Neural cell (in vitro differentiated cells): ENCODE measurements around the gene TCOF1.

ENCODE experiments used
- EP300 ChIP-seq: fragments of 450-650 bp; conservative IDR thresholded peaks from 2 replicates; pipeline ENCODE4 v1.6.1; 2014; ENCODE audit warnings: antibody characterized with exemption, mild to moderate bottlenecking, moderate library complexity; ENCODE audit not compliant: poor library complexity, severe bottlenecking
- EZH2 ChIP-seq: fragments of 200-600, 300-800 bp; shearing (Covaris generic), sonication (generic); IDR thresholded peaks from 2 replicates; pipeline ENCODE4 v1.6.1; 2014; ENCODE audit warnings: antibody characterized with exemption, low read length, borderline replicate concordance, mild to moderate bottlenecking; ENCODE audit not compliant: insufficient read depth, poor library complexity, severe bottlenecking
- POLR2AphosphoS5 ChIP-seq: IDR thresholded peaks from 2 replicates; pipeline ENCODE4 v1.6.1; 2012
- RAD21 ChIP-seq: fragments of 450-650 bp; conservative IDR thresholded peaks from 2 replicates; pipeline ENCODE4 v1.6.1; 2014; ENCODE audit warnings: antibody characterized with exemption, mild to moderate bottlenecking, moderate library complexity
- SMC3 ChIP-seq: fragments of 450-650 bp; conservative IDR thresholded peaks from 2 replicates; pipeline ENCODE4 v1.6.1; 2014; ENCODE audit warnings: antibody characterized with exemption, mild to moderate bottlenecking, moderate library complexity; ENCODE audit not compliant: poor library complexity
- TAF1 ChIP-seq: IDR thresholded peaks from 2 replicates; pipeline ENCODE4 v1.6.1; 2012; ENCODE audit warnings: low read depth
- TF ChIP-seq, protein P1 (sequence below): fragments of 450-650 bp; IDR thresholded peaks from 2 replicates; pipeline ENCODE4 v1.5.1; 2014; ENCODE audit warnings: antibody characterized with exemption, mild to moderate bottlenecking, moderate library complexity; ENCODE audit not compliant: poor library complexity, severe bottlenecking

DNA sequence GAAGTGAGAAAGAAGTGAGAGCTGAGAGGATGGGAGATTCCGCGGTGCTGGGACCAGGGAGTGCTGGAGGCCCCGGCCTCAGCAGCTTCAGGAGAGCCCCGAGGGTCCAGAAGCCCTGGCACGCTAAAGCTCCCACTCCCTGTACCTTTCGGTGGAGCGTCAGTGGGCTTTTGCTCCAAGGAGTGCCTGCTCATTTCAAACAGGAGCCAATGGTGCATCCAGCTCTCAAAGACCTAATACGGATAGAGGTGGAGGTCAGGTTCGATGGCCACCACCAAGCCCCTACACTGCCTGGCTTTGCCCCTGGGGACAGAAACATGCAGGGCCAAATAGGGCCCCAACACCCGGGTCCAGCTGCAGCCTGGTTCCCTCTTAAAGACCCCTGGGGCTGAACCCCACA, 47.0 kb downstream of the TCOF1 start:
- TF ChIP-seq, protein P1, sequence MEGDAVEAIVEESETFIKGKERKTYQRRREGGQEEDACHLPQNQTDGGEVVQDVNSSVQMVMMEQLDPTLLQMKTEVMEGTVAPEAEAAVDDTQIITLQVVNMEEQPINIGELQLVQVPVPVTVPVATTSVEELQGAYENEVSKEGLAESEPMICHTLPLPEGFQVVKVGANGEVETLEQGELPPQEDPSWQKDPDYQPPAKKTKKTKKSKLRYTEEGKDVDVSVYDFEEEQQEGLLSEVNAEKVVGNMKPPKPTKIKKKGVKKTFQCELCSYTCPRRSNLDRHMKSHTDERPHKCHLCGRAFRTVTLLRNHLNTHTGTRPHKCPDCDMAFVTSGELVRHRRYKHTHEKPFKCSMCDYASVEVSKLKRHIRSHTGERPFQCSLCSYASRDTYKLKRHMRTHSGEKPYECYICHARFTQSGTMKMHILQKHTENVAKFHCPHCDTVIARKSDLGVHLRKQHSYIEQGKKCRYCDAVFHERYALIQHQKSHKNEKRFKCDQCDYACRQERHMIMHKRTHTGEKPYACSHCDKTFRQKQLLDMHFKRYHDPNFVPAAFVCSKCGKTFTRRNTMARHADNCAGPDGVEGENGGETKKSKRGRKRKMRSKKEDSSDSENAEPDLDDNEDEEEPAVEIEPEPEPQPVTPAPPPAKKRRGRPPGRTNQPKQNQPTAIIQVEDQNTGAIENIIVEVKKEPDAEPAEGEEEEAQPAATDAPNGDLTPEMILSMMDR: no peak
- TF ChIP-seq EZH2 (no peak), SMC3 (no peak), EP300 (no peak), POLR2AphosphoS5 (no peak), RAD21 (no peak), TAF1 (no peak)
